IPS-20b (cell line): Measurements from ENCODE around the gene SIX2.
A peak's percentile ranks its signal among the peaks of the same experiment; 100 is the strongest.

ENCODE experiments used
- H3K27ac ChIP-seq: one replicate; pipeline ENCODE4 v1.5.1; 2013; ENCODE audit warnings: low read length
- H3K27me3 ChIP-seq: 2 replicates; pipeline ENCODE4 v1.6.1; 2013; ENCODE audit warnings: mild to moderate bottlenecking, low read length, inconsistent platforms; ENCODE audit not compliant: insufficient read depth
- H3K36me3 ChIP-seq: 2 replicates; pipeline ENCODE4 v1.6.1; 2013; ENCODE audit warnings: low read depth, mild to moderate bottlenecking, inconsistent platforms, low read length, moderate library complexity; ENCODE audit not compliant: insufficient read depth
- H3K4me1 ChIP-seq: 2 replicates; pipeline ENCODE4 v1.6.1; 2013; ENCODE audit warnings: mild to moderate bottlenecking, control low read depth, inconsistent platforms, low read length, moderate library complexity; ENCODE audit not compliant: insufficient read depth
- H3K4me3 ChIP-seq: 2 replicates; pipeline ENCODE4 v1.5.1; 2013; ENCODE audit warnings: mild to moderate bottlenecking, low read length, inconsistent platforms
- H3K9ac ChIP-seq: 2 replicates; pipeline ENCODE4 v1.6.1; 2013; ENCODE audit warnings: low read depth, mild to moderate bottlenecking, inconsistent platforms, low read length, moderate library complexity
- H3K9me3 ChIP-seq: 2 replicates; pipeline ENCODE4 v1.6.1; 2013; ENCODE audit warnings: mild to moderate bottlenecking, low read depth, low read length, inconsistent platforms; ENCODE audit not compliant: insufficient read depth

The SIX2 gene

DNA sequence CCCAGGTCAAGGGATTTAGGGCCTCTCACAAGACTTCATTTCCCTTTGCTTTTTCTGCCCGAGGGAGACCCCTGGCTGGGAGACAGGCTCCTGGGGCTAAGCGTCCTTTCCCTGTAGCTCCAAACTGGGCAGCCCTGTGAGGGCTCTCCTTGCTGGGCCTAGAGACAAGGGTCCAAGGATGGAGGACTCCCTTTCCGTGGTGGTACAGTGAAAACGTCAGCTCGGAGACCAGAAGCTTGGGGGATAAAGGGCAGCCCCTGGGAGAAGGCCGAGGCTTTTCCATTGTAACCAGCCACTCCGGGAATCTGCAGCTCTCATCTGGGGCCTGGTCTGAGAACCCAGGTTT, 2.3 kb downstream of the SIX2 start:
- Histone ChIP-seq H3K9me3 (peaks cover 9% of the 10 kb centered on the region; the same call in 1 of the 2 replicates), H3K9ac (no peak overlapping the region), H3K4me3 (no peak overlapping the region), H3K27ac (no peak overlapping the region), H3K27me3 (peaks cover 97% of the 10 kb centered on the region), H3K36me3 (no peaks in the 10 kb centered on the region), H3K4me1 (0 out of 2 replicates have a peak, but pooled peaks cover 6% of the 10 kb centered on the region)

DNA sequence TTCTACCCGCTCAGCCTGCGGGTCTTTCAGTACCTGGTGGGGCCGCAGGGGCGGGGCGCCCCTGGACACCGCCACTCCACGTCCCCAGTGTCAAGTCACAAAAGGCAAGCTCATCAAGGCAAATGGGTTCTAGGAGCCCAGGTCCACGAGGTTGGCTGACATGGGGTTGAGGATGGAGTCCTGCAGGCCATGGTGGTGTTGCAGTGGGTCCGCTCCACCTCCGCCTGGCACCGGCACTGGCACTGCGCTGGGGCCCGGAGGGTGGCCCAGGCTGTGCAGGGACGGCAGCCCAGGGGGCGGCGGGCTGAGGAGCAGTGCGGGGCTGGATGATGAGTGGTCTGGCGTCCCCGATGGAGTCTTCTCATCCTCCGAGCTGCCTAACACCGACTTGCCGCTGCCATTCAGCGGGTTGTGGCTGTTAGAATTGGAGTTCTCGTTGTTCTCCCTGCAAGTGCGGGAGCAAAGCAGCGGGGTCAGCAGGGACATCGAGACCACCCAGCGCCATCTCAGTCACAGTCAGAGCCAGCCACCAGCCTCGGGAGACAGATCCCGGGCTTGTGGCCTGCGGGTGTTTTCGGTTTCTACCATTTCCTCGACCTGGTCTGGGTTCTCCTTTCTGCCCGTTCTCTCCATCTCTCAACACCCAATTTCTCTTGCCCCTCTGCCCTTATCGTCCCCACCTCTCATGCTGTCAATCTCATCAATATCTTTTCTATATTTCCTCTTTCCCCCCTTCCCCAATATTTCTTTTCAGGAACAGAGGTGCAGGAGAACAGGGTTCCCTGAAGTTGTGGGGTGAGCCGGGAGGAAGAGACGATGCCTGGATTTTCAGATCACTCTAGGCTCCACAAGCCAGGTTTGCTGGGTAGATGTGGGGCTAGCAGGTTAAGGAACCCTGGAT, 3.0 kb downstream of the SIX2 start:
- H3K27ac ChIP-seq = no peak overlapping the region
- H3K9me3 ChIP-seq = peaks cover 3% of the 10 kb centered on the region; the same call in 1 of the 2 replicates
- H3K4me3 ChIP-seq = no peak overlapping the region
- peaks cover 97% of the 10 kb centered on the region for H3K27me3 ChIP-seq
- H3K36me3 ChIP-seq = no peaks in the 10 kb centered on the region
- no peak overlapping the region for H3K9ac ChIP-seq
- peaks cover 11% of the 10 kb centered on the region; the same call in 1 of the 2 replicates for H3K4me1 ChIP-seq

DNA sequence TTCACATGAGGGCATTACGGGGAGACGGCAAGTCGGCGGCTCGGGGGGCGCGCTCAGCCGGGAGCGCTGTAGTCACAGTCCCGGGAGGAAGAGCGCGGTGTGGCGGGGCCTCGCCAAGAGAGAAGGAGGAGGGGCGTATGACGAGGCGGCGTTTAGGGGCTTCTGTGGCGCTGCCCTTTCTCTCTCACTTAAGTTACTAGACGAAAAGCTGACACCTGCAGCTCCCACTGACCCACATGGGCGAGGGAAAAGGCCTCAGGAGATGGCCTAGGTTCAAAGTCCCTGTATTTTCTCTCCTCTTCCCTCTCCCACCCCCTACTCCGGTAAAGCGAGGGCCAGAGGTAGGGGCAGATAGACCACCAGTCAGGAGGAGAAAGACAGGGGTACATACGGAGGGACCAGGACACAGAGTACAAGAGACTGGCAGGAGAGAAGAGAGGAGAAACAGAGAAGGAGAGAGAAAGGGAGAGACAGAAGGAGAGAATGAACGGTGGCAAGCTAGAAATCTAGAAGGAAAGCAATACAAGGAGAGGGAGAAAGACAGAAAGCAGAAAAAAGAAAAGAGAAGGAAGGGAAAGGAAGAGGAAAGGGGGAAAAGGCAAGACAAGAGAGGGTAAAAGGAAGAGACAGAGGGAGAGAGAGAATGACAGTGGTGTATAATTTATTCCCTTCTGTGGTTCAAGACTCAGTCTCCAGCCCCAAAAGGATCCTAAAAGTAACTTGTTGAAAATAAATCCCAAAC, 3.8 kb downstream of the SIX2 start:
- peaks cover 11% of the 10 kb centered on the region; the same call in 1 of the 2 replicates for H3K4me1 ChIP-seq
- peaks cover 97% of the 10 kb centered on the region for H3K27me3 ChIP-seq
- H3K36me3 ChIP-seq = no peaks in the 10 kb centered on the region
- H3K9me3 ChIP-seq = peaks cover 3% of the 10 kb centered on the region; the same call in 1 of the 2 replicates
- no peak overlapping the region for H3K4me3 ChIP-seq
- H3K9ac ChIP-seq = no peak overlapping the region
- H3K27ac ChIP-seq = no peak overlapping the region

DNA sequence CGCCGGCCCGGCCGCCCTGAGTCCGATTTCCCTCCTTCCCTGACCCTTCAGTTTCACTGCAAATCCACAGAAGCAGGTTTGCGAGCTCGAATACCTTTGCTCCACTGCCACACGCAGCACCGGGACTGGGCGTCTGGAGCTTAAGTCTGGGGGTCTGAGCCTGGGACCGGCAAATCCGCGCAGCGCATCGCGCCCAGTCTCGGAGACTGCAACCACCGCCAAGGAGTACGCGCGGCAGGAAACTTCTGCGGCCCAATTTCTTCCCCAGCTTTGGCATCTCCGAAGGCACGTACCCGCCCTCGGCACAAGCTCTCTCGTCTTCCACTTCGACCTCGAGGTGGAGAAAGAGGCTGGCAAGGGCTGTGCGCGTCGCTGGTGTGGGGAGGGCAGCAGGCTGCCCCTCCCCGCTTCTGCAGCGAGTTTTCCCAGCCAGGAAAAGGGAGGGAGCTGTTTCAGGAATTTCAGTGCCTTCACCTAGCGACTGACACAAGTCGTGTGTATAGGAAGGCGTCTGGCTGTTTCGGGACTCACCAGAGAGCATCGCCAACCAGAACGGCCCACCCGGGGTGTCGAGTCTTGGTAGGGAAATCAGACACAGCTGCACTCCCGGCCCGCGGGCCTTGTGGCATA, 4.6 kb downstream of the SIX2 start:
- peaks cover 11% of the 10 kb centered on the region; the same call in 1 of the 2 replicates for H3K4me1 ChIP-seq
- no peak overlapping the region for H3K27ac ChIP-seq
- peak overlapping the region; percentile 60 for H3K4me3 ChIP-seq
- no peak overlapping the region for H3K9ac ChIP-seq
- H3K27me3 ChIP-seq = peaks cover 97% of the 10 kb centered on the region
- H3K9me3 ChIP-seq = peaks cover 3% of the 10 kb centered on the region; the same call in 1 of the 2 replicates
- H3K36me3 ChIP-seq = no peaks in the 10 kb centered on the region

DNA sequence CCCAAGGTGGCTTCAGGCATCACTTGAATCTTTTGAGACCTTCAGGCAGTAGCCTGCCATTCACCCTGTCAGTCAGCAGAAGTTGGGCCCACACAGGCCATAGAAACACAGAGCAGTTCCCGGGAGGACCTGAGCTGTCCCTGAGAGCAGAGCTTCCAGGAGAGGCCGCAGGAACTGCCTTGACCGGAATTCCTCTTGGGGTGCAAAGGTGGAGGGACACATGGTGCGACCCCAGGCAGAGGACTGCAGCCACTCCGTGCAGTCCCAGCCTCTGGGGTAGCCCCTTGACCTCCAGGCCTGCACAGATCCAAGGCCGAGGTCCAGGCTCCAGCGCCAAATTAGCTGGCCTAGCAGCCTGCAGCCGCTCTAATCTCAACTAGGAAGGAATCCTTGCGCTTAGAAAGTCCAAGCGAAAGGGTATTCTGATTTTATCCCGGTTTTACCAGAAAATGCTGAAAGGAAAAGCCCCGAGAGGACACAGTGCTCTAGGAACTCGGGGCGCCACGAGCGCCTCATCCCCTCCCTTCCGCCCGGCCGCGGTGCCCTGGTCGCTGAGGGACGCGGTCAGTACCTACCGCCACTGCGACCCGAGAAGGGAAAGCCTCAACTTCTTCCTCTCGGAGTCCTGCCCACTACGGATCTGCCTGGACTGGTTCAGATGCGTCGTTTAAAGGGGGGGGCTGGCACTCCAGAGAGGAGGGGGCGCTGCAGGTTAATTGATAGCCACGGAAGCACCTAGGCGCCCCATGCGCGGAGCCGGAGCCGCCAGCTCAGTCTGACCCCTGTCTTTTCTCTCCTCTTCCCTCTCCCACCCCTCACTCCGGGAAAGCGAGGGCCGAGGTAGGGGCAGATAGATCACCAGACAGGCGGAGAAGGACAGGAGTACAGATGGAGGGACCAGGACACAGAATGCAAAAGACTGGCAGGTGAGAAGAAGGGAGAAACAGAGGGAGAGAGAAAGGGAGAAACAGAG, 5.4 kb downstream of the SIX2 start:
- H3K9ac ChIP-seq = no peak overlapping the region
- H3K4me1 ChIP-seq = peaks cover 11% of the 10 kb centered on the region; the same call in 1 of the 2 replicates
- H3K36me3 ChIP-seq = no peaks in the 10 kb centered on the region
- H3K27me3 ChIP-seq = peaks cover 100% of the 10 kb centered on the region
- no peak overlapping the region for H3K27ac ChIP-seq
- peak overlapping the region; percentile 60 for H3K4me3 ChIP-seq
- H3K9me3 ChIP-seq = peaks cover 3% of the 10 kb centered on the region; the same call in 1 of the 2 replicates

DNA sequence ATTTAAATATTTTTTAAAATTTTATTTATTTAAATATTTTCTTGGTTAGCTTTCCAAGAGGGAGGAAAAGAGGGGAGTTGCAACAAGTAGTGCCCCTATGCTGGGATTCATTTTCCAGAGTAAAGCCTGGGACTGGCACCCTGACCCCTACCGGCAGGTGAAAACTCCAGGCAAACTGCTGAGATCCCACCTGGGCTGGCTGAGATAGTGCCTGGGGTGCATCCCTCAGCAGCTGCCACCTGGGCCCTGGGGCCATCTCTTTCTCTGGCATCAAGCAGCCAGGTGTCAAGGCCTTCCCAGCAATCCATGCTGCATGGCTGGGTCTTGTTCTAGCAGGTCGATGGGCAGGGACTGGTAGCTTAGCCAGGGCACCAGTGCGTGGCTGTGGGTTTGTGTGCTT, 6.6 kb downstream of the SIX2 start:
- H3K4me1 ChIP-seq = peaks cover 11% of the 10 kb centered on the region; the same call in 1 of the 2 replicates
- no peak overlapping the region for H3K27ac ChIP-seq
- no peak overlapping the region for H3K9ac ChIP-seq
- peaks cover 3% of the 10 kb centered on the region; the same call in 1 of the 2 replicates for H3K9me3 ChIP-seq
- no peak overlapping the region for H3K4me3 ChIP-seq
- H3K36me3 ChIP-seq = no peaks in the 10 kb centered on the region
- peaks cover 100% of the 10 kb centered on the region for H3K27me3 ChIP-seq

DNA sequence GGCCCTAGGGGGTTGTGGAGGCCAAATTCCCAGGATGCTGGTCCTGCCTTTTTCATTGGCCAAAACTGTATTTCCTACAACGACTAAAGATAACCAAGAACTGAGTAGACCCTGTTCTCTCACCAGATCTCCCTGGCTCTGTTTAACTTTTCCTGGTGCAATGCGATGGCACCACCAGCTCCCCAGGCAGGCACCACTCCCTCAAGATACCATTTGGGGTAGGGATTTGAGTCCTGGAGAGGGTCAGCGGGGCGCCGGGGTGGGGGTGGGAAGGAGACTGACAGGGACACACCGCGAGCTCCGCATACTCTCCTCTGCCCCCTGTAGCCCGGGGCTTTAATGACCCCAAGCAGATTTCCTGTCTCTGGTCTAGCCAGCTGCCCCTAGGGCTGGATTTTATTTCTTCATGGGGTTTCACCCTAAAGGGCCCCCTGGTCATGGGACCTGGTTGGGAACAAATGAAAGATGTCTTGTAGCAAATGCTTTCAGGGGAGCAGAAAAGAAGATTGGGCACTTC, 7.3 kb downstream of the SIX2 start:
- Histone ChIP-seq H3K9ac (no peak overlapping the region), H3K4me1 (peaks cover 11% of the 10 kb centered on the region; the same call in 1 of the 2 replicates), H3K27ac (no peak overlapping the region), H3K36me3 (no peaks in the 10 kb centered on the region), H3K27me3 (peaks cover 100% of the 10 kb centered on the region), H3K4me3 (peak overlapping the region; percentile 59; the same call in 1 of the 2 replicates), H3K9me3 (peaks cover 3% of the 10 kb centered on the region; the same call in 1 of the 2 replicates)

DNA sequence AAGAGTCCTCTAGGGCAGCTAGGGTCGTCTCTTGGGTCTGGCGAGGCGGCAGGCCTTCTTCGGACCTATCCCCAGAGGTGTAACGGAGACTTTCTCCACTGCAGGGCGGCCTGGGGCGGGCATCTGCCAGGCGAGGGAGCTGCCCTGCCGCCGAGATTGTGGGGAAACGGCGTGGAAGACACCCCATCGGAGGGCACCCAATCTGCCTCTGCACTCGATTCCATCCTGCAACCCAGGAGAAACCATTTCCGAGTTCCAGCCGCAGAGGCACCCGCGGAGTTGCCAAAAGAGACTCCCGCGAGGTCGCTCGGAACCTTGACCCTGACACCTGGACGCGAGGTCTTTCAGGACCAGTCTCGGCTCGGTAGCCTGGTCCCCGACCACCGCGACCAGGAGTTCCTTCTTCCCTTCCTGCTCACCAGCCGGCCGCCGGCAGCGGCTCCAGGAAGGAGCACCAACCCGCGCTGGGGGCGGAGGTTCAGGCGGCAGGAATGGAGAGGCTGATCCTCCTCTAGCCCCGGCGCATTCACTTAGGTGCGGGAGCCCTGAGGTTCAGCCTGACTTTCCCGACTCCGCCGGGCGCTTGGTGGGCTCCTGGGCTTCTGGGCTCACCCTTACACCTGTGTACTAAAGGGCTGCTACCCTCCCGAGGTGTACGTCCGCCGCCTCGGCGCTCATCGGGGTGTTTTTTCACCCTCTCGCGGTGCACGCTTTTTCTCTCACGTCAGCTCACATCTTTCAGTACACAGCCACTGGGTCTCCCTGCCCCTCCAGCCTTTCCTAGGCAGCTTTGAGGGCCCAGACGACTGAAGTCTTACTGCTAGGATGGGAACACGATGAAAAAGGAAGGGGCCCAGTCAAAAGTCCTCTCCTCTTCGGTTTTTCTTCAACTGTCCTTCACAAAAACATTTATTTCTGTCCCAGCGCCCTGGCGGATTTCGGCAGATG, 8.1 kb downstream of the SIX2 start:
- no peak overlapping the region for H3K27ac ChIP-seq
- H3K4me3 ChIP-seq = peak overlapping the region; percentile 59
- no peak overlapping the region for H3K9ac ChIP-seq
- H3K36me3 ChIP-seq = no peaks in the 10 kb centered on the region
- peaks cover 100% of the 10 kb centered on the region for H3K27me3 ChIP-seq
- peaks cover 11% of the 10 kb centered on the region; the same call in 1 of the 2 replicates for H3K4me1 ChIP-seq
- no peaks in the 10 kb centered on the region; the same call in 1 of the 2 replicates for H3K9me3 ChIP-seq

DNA sequence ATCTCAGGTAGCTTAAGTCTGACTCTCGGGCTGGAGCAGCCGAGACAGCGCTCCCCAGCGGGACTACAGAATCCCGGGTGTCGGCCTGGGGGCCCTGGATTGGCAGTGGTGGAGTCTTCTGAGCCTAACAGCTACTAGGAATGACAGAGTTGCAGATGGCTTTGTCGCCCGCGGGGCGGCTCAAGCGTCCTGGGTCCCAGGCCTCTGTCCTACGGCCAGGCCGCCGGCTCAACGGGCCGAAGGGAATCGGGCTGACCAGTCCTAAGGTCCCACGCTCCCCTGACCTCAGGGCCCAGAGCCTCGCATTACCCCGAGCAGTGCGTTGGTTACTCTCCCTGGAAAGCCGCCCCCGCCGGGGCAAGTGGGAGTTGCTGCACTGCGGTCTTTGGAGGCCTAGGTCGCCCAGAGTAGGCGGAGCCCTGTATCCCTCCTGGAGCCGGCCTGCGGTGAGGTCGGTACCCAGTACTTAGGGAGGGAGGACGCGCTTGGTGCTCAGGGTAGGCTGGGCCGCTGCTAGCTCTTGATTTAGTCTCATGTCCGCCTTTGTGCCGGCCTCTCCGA, 8.8 kb downstream of the SIX2 start:
- Histone ChIP-seq H3K36me3 (no peaks in the 10 kb centered on the region), H3K4me3 (peak overlapping the region; percentile 59; the same call in 1 of the 2 replicates), H3K9me3 (no peaks in the 10 kb centered on the region; the same call in 1 of the 2 replicates), H3K9ac (no peak overlapping the region), H3K27ac (no peak overlapping the region), H3K4me1 (peaks cover 11% of the 10 kb centered on the region; the same call in 1 of the 2 replicates), H3K27me3 (peaks cover 100% of the 10 kb centered on the region)
